CD4-positive, alpha-beta T cell treated with Interleukin-4 for 1 hour (primary cell): ENCODE measurements around the gene SUB1.
"Not testable (repeated sequence)": the region's sequence is repeated elsewhere in the genome, so short reads cannot be mapped to it uniquely, and the experiment has no call there.

Experiments
- DNase-seq, 2 donors: peaks; one replicate each; pipeline ENCODE4 v3.0.0-alpha.2; 2020 to 2022

SUB1 gene

DNA sequence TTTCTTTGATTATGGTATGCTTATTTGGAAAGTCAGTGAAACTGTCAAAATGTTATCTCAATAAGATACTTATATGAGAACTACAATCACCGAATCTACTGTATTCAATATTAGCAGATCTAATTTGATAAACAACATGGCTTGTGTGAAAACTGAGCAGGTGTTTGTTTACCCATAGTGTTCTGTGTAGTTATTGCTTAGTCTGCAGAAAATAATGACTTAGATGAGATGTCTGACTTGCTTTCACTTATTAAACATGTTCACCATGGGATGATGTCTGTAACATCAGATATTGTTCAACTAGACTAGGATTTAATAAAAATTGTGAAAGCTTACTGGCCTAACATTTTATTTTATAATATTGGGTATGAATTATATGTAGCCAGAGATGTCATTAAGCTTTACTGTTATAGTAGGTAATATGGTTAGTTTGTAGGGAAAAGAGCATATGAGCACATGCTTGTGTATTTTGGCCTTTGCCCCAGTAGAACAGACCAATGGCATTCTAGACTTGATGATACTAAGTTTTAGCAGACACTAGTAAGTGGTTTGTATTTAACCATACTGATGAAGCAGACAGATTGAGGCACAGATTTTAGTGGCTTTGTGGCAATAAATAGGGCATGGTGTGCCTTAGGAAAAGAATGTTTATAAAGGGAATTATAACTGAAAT, 16.4 kb downstream of the SUB1 start:
- DNase-seq = no peak

DNA sequence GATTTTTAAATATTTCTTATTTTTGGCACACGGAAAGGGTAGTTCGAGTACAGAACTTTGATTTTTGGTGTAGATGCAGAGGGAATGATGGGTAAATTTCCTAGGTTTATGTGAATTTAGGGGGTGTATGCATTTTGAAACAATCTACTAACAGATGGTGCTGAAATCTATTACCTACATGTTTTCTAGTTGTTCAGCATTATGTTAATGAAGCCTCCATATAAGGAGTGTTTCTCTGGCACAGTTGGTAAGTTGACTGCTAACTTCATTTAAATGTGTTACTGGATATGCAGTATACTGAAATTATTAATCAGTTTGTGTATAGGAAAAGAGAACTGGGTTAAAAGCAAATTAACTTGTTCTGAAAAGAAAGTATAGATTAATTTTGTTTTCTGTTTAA, 17.5 kb downstream of the SUB1 start:
- no peak for DNase-seq

DNA sequence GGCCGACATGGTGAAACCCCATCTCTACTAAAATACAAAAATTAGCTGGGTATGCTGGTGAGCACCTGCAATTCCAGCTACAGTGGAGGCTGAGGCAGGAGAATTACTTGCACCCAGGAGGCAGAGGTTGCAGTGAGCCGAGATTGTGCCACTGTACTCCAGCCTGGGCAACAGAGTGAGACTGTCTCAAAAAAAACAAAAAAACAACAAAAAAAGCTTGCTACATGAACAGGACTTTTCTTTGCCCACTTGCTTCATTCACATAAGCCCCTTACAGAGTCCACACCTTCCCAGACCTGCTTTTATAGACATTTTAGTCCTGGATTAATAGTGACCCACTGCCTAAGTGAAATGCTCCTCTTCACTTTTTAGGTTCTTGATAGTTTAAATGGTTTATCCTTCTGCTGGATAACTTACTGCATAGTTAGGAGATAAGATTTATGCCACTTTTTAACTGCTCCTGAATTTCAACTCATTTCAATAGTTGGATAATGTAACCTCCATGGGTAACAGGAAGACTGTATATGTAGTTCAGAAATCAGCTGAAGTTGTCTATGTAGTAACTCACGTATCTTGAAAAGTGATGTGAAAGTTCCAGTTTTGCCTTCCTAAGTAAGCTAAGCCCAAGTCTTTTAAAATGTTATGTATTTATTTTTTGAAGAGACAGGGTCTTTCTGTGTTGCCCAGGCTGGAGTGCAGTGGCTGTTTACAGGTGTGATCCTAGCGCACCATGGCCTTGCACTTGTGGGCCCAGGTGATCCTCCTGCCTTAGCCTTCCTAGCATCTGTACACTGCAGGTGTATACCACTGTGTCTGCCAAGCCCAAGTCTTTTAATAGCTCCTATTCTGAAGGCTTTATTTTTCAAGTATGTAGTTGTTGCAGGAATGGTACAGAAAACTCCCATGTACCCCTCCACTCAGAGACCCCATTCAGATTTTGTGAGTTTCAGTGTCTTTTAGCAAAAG, 19.7 kb downstream of the SUB1 start:
- DNase-seq = no peak

DNA sequence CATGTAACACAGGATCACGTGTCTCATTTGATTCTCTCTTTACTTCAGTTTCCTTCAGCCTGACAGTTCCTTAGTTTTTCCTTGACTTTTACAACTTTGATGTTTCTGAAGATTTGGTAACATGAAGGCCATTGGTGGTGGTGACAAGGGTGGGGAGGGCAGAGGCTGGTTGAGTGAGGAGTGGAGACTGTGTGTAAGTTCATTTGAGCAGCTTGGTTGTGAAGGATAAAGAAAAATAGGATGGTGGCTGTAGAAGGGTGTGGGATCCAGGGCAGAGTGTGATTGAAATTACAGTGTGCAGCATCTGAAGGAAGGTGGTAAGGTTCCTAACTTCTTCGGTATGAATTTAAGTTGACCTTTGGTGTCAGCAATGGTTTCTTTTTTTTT, 20.4 kb downstream of the SUB1 start:
- DNase-seq = no peak

DNA sequence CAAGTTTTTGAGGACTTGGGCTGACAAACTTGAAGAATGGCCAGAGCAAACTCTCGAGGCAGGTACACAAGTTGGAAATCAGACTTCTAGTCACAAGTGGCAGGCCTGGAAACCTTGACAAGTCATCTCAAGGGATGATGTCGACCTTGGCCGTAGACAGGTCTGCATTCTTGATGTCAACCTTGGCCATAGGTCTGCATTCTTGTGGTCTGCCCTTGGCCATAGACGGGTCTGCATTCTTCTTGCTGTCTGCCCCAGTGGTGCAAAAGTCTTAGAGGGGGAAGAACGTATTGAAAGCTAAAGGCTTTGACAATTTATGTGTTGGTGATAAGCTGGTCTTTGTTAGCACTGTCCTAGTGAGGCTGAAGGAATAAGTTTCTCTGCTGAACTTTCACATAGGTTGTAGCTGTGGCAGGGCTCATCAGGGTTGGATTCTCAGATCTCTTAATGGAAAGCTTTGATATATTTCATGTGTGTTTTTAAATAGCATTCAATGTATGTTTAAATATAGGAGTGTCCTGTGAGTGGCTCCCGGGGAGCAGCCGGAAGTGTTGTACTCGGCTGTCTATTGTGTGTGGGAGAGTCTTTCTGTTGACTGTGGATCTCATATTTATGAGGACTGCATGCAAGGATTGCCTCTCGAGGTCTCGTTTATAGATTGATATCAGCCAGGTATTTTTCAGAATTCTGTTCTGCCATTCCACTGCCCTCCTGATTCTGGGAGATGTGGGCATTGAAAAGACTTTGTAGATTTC, 27.0 kb downstream of the SUB1 start:
- DNase-seq = no peak

DNA sequence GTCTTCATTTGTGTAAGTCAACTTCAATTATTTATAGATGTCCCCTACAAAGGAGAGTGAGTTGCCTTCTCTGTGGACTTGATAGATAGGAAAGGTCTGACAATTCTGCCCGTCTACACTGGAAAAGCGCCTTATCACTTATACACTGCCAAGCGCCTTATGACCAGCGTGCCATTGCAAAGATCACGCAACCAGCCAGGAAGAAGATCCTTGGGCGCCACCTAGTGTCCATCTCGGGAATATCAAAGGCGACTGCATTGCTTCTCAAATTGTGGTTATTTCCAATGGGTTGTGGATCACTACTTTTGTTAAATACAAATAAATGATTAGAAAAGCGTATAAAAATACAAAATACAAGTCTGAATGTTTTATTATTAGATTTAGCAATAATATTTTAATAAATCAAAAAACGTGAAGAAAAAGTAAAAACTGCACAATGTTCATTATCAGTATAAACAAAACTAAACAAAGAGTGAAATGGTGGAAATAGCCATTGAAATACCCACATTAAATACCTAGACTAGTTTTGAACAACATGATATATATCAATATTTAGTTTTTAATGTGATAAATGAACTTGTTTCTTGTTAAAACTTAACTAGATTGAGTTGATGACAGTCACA, 27.8 kb downstream of the SUB1 start:
- DNase-seq = peak; percentile 81 to 85

DNA sequence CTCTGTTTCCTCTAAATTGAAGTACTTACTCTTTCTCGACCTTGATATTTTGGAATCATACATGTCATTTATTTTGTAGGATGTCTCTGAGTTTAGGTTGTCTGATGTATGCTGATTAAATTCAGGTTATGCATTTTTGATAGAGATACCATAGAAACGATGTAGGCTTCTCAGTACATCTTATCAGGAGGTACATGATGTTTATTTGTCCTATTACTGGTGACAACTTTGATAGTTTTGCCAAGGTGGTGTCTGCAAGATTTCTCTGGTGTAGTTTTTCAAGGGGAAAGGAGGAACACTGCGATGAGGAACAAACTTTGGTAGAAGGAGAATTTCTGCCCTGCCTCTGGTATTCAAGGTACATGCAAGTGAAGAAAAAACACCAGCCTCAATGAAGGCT, 29.9 kb downstream of the SUB1 start:
- no peak for DNase-seq

DNA sequence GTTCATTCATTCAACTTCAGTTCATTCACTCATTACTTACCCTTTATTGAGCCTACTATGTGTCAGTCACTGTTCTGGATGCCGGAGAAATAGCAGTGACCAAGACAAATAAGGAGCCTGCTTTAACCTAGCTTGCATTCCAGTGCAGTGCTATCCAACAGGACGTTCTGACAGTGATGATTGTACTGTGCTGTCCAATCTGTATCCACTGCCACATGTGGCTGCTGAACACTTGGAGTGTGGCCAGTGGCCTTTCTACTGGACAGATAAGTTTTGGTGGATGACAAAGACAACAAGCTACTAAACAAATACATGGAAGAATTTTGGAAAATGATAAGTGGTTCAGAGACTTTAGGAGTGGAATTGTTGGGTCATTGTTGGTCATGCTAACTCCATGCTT, 33.6 kb downstream of the SUB1 start:
- no peak for DNase-seq

DNA sequence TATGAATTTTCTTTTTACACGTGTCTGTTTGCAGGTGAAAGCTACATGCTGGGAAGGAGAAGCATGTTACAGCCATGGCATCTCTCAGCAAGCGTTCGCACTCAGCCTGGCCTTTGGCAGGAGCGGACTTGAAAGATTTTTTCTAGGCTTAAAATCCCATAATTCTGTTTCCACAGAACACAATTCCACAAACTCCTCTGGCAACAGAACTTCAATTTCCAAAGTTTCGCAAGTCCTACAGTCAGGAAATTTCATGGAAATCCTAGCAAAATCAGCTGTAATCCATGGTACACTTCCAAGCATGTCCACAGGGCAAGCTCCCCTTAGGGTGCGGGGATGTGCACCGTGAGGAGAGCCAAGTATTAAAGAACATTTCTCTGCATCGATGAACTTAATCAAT, 35.9 kb downstream of the SUB1 start:
- DNase-seq = no peak

DNA sequence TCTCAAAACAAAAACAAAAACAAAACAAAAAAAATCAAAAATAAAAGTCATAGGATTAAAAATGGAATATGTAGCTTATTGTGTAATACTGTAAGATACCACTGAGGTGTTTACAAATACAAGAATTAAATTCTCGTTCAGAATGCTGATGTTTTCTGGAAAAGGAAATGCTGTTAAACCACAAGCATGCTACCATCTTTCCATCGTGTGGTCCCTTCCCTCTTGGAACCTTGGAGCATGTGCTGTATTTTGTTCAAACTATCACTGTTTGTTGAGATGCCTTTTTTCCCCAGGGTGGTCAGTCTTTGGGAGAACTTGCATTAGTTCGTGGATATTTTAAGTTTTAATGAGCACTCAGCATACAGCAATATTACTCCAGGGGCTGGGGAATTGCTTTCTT, 39.7 kb downstream of the SUB1 start:
- DNase-seq = no peak

DNA sequence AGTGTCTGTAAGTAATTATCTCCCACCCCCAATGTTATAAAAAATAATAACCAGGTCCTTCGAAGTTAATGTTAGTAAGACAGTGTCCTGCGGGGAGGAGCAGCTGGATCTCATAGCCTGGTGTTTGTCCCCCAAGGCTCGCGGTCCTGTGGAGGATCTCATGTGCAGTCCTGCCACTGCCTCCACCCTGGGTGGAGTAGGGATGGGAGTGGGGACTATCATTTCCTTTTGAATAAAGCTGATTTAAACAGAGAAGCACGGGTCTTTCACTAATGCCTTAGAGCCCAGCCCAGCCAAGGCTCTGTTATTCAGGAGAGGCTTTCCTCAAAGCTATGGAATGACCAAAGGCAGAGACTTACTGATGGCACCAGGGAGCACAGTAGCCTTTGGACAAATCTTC, 40.2 kb downstream of the SUB1 start:
- DNase-seq = no peak

DNA sequence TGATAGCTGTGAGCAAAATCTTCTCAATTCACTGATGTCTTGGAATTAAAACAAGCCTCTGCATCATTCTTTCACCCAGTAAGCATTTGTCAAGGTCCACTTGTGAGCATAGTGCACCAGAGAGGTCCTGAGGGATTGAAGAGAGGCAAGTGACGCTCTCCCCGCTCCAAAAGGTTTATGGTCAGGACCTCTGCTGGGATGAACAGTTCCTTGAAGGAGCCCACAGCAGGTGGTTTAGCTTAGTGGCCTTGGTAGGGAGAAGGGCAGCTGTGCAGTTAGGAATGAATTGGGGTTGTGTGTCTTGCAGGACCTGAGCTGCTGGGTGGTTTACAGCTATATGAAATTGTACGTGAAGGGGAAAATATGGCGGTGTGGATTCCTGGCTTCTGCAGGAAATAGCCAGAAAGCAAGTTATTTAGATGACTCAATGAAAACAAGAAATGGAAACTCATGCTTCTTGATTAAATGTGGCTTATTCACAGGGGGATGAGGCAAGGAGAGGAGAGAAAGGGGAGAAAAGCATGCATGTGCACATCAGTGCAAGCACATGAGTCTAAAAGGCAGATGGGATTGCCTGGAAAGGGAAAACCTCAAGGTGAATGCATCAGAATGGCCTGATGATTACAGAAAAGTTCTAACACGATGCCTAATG, 42.0 kb downstream of the SUB1 start:
- DNase-seq = no peak

DNA sequence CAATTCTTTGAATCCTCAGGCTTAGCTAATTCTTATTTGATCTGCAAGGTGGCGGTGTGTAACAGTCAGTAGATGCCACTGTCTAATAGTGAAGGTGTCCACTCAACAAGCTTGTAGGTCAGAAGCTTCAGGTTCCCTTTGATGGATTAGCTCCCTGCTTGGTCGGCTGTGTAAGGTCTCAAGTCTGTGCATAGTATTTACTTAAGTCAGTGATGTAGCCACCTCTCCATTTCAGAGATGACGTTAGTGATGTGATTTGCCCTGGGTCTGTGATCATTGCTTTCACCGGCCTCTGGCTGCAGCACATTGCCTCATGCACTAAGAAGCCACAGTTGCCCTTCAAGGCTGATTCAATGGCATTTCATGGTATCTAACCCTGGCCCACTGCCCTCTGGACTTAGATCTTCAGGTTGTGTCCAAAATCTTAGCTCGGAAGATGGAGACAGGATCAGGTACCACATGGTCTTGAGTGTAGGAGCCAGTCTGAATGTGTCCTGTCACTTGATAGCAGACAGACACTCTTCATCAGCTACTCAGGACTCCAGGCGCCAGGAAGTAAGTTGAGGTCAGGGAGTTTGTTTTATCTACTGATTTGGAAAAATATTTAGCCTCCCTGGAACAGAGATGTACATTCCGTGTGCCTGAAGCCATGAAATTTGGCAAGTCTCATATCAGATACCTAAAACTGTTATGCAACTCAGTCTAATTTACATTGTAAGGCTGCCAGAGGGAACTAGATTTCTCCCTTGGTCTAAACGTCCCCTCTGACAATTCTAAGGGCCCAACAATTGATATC, 42.9 kb downstream of the SUB1 start:
- DNase-seq = no peak

DNA sequence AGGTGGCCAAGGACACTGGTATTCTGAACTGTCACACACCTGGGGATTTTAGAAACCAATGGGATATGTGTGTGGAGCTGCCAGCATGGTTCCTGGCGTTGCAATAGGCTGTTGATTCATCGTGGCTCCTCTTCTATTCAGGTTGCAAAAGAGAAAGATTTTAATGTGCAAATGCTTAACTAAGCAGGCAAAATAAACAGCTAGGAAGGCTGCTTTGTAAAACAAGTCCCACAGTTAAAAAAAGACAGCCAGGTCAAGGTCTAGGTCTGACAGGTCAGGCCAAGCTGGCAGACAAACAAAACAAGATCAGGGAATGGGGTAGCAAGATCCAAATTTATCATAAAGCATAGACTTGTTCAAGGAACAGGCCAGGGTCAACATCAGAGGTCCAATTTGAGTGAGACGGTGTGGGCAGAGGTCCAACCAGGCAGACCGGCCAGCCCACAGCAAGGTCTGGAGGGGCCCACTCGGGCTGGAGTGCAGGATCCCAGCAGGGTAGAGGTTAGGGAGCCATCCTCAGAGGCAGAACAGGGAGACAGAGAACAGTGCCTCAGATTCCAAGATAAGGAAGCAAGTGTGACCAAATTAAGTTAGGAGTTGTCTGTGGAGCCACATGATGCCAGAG, 45.6 kb downstream of the SUB1 start:
- no peak for DNase-seq

DNA sequence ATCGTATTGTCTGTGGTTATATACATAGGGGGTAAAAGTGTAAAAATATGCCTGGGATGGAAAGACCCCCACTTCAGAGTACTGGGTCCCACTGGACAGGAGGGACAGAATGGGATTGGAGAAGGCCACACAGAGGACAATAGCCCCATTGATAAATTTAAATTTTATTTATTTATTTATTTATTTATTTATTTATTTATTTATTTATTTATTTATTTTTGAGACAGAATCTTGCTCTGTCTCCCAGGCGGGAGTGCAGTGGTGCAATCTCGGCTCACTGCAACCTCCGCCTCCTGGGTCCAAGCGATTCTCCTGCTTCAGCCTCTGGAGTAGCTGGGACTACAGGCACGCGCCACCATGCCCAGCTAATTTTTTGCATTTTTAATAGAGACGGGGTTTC, 47.7 kb downstream of the SUB1 start:
- DNase-seq = not testable (repeated sequence)

DNA sequence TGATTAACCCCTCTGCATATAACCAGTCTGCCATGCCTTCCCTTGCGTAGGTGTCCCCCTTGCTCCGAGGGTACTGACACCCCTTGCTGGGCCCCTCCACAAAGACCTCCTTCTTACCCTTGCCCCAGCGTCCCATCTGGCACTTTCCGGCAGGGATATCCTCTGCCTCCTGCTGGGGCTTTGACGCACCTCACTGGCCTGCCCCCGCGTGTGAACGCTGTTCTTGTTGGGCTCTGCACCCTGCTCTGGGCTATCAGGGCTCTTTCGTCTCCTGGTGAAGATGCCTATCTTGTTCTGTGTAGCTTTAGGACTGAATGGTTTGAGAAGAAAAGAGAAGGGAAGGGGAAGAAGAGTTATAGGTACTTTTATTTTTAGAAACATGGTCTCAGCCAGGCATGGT, 53.0 kb downstream of the SUB1 start:
- DNase-seq = no peak

DNA sequence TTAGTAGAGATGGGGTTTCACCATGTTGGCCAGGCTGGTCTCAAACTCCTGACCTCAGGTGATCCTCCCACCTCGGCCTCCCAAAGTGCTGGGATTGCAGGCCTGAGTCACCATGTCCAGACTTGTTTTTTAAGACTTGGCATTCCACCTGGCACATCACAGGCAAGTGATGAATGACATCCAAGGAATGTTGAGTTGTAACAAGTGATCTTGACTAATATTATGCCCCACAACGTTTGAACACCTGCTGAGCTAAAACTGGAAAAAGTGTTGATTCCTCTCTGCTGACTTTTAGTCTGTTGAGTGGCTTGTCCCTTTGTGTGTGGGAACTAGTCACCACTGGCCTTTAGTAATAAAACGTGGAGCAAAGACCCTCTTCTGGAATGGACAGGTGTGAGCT, 54.6 kb downstream of the SUB1 start:
- no peak for DNase-seq

DNA sequence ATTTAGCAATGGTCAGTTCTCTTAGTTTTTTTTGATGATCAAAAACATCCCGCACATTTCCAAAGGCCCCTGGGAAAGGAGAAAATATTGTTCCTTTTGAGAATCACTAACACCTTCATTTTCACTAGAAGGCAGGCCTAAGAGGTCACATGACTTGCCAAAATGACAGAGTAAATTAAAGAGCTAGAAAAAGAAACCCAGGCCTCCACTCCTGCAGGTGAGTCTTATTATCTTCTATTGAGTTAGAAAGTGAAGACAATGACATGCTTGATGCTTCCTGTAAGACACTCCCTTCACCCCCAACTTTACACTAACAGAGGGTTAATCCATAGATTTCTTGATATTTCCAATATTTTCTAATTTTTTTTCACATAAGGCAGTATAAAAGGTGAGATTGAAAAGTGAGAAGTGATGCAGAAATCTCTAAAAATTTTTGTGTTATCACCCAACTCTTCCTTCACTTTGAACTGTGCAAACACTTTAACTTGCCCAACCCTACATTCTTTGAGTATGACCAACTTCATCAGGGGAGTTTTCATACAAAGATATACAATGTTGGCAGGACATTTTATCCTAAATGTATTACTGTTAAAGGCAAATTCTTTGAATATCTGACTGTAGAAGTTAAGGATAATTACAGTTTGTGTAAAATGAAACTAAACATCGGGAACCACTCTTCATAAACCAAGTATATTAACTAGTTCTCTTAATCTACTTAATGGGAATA, 57.1 kb downstream of the SUB1 start:
- DNase-seq = no peak

DNA sequence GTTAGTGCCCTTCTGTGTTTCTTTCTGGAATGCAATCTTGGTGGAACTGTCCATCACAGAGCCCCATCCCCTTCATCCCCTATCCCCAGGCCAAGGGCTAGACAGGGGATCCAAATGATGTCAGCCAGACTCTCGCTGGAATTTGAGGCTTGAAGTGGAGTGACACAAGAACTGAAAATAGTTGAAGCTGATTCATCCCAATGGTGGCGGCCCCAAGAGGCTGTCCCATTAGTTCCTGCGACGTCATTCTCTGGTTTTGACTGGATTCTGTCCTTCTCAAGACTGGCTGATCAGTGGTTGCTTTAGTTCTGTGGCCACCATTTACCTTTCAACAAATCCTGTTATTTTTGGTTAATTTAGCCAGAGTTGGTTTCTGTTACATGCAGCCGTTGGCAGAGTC, 59.9 kb downstream of the SUB1 start:
- DNase-seq = no peak
